Umbilical cord (tissue), 2 donors: ENCODE results near the gene KCNIP3. TPM values are rescaled to one million over a fixed set of nuclear protein-coding genes. Genes with fewer than 3 reads are reported as not detected.
A peak's percentile ranks its signal among the peaks of the same experiment; 100 is the strongest.
"Not testable (repeated sequence)": the region's sequence is repeated elsewhere in the genome, so short reads cannot be mapped to it uniquely, and the experiment has no call there.

Experiments used
- DNase-seq: peaks from one replicate; pipeline ENCODE4 v3.0.0-alpha.2; 2015; ENCODE audit warnings: low spot score
- total RNA-seq: library from RNA; depleted of rRNA; stranded (reverse); fragments of >200 nt; gene quantifications from one replicate; pipeline ENCODE4 v1.2.3, GENCODE V29; 2014; ENCODE audit warnings: low replicate concordance; ENCODE audit not compliant: insufficient read depth

Gene KCNIP3
- total RNA-seq, 1 donor from 2014 or later = 12.5 TPM

DNA sequence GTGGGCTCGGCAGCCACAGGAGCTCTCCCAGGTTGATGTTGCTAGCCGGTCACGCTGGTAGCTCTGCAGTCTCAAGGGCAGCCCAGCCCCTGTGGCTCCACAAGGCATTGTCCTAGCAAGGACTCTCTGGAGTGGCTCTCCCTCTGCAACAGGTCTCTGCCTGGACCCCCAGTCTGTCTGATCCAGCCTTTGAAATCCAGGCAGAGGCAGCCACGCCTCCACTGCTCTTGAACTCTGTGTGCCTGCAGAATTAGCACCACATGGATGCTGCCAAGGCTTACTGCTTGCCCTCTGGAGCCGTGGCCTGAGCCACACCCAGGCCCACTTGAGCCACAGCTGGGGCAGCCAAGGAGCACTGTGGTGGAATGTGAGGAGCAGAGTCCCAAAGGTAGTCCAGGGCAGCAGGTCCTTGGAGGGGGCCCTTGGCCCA, 62.4 kb downstream of the KCNIP3 start:
- peak; percentile 21 for DNase-seq

DNA sequence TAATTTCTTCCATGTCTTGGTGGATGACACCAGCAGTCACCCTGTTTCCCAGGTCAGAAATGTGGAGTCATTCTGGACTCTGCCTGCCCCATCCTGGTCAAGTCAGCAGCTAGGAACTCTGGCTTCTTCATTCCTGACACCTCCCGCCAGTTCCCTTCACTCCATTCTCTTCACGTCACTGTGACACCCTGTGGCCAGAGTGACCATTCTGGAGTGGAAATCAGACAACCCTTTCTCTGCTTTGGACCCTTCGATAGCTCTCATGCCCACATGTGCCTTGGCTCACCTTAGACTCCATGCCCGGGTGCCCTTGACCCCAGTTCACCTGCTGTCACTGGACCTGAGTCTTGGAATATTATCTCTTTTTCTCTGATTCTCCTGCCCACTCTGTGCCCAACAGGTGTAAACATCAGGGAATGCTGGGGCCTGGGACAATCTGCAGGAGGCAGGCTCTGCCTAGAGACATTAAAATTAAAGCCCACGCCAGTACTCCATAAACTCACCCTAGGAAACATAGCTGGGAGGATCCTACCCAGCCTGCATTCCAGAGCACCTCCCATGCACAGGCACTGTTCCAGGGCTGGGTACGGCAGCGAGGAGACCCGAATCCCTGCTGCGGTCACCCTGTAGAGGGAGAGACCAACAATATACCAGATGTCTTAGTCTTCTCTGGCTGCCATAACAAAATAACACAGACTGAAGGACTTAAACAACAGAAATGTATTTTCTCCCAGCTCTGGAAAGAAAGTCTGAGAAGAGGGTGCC, 64.3 kb downstream of the KCNIP3 start:
- no peak for DNase-seq

DNA sequence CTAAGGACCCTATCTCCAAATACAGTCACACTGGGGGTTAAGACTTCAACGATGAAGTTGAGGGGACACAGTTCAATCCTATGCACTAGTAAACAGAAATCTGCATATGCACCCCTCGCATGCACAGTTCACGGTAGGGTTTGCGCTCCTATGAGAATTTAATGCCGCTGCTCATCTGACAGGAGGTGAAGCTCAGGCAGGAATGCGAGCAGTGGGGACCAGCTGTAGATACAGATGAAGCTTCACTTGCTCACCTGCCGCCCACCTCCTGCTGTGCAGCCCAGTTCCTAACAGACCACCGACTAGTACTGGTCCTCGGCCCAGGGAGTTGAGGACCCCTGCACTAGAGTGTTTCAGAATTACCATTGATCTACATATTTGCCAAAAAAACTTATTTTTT, 65.3 kb downstream of the KCNIP3 start:
- DNase-seq = no peak

DNA sequence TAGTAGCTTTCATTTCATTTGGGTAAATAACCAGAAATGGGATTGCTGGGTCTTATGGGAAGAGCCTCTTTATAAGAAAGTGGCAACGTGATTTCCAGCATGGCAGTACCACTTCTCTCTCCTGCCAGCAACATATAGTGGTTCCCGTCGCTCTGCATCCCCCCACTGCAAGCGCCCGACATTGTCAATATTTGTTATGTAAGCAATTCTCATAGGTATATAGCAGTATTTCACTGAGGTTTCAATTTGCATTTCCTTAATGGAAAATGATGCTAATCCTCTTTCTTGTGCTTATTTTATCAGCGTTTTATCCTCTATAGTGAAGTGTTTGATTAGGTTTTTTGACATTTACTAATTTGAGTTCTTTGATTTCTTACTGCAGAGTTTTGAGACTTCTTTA, 69.4 kb downstream of the KCNIP3 start:
- DNase-seq = no peak

DNA sequence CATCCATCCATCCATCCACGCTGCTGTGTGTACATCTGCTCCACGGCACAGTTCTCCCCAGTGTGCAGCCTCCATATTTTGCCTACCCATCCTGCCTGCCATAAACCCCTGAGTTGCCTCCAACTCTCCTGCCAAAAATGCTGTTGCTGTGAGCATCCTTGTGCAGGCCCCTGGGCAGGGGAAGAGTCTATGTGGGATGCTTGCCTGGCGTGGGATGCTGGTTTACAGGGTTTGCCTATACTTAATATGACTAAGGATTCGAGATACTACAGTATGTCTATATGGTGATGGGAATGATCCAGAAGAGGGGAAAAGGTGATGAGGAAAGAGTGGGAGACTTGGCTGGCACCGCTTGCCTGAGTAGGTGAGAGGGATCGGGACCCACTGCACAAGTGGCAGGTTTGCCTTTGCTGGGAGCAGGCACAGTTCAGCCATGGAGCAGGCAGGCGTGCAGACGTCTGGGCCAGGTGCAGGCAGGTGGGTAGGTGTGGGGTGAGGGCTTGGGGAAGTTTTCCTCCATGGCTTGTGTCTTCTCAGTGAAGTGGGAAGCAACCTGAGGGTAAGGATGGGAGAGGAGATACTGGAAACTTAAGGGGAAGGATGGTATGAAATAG, 75.2 kb downstream of the KCNIP3 start:
- no peak for DNase-seq

DNA sequence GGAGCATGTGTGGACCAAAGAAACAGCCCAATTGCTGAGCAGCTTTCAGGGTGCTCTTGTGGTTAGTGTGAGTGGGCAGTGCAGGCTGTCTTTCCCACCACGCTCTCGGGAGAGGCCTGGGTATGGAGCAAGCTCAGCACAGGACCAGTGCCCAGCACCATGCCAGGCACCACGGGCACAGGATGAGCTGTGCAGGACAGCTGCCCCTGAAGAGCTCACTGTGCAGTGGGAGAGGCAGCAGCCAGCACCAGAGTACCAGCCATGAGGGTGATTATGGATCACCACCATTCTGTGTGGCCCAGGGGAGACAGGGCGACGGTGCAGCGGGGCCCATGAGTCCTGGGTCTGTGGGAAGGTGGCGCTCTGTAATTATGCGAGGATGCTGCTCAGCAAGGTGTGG, 75.7 kb downstream of the KCNIP3 start:
- no peak for DNase-seq

DNA sequence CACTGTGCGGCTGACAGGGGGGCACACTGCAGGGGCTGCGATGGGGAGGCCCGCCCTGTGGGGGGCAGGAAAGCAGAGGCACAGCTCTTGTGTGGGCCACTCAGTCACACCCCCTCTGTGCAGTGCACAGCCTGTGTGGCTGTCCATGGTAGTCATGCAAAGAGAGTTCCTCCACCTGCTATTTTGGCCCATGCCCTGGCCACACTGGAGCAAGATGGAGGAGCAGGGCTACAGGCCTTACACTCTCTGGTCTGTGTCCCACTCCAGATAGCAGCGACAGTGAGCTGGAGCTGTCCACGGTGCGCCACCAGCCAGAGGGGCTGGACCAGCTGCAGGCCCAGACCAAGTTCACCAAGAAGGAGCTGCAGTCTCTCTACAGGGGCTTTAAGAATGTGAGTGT, 76.9 kb downstream of the KCNIP3 start:
- DNase-seq = no peak

DNA sequence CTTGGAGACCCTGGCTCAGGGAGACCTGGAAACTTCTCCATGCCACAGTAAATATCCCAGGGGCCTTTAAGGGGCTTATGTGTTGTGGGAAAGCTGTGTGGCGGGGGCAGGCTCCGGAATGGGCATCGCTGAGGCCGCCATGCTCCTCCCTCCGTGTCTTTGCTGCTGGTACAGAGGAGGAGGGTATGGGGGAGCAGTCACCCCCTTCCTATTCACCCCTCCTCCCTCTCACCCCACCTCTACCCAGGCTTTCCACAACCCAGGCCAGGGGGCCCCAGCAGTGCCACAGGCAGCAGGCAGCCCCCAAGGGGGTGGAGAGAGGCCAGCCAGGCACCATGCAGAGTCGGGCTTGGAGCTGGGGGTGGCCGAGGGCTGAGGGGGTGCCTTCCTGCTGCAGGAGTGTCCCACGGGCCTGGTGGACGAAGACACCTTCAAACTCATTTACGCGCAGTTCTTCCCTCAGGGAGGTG, 77.3 kb downstream of the KCNIP3 start:
- DNase-seq = no peak

DNA sequence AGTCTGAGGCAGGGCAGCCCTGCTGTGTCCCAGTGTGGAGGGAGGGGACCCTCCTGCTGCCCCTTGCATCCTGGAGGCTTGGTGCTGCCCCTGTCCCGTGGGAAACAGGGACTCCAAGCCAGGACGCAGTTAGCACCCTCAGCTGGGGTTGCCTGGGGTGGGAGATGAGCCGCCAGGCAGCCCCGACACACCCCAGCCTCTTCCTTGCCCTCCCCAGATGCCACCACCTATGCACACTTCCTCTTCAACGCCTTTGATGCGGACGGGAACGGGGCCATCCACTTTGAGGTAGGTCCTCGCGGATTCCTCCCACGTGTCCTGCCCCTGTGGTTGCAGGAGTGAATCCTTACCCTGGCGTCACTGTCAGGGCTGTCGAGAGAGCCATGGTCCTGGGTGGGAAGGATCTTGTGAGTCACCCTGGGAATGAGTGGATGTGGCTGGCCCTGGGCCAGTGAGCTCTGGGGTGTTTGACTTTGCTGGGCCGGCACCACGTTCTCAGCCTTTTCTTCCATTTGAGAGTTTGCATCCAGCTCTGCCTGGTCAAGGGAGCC, 77.8 kb downstream of the KCNIP3 start:
- DNase-seq = peak; percentile 11

DNA sequence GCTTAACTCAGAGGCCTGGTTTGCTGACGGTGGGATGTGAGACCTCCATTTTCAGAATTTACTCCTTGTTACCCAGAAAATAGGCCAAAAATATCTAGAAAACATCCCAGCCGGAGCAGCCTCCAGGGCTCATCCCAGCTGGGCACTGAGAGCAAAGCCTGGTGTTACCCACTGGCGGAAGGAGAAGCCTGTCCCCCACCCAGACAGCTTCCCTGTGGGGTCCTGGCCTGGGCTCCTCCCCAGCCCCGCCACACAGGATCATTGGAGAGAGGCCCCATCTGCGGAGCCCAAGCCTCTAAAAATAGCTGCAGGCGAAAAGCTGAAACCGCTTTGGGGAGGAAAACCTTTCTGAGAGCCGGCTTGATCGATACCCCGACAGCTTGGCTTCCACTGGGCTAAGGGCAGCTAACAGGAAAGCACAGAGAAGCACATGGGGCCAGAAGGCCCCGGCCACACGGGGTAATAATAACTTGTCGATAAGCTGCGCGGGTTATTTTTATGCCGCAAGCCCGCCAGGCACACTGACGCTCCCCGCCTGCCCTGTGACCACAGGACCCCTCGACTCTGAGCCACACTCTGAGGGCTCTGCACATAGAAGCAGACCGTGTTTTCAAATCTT, 78.5 kb downstream of the KCNIP3 start:
- DNase-seq = no peak

DNA sequence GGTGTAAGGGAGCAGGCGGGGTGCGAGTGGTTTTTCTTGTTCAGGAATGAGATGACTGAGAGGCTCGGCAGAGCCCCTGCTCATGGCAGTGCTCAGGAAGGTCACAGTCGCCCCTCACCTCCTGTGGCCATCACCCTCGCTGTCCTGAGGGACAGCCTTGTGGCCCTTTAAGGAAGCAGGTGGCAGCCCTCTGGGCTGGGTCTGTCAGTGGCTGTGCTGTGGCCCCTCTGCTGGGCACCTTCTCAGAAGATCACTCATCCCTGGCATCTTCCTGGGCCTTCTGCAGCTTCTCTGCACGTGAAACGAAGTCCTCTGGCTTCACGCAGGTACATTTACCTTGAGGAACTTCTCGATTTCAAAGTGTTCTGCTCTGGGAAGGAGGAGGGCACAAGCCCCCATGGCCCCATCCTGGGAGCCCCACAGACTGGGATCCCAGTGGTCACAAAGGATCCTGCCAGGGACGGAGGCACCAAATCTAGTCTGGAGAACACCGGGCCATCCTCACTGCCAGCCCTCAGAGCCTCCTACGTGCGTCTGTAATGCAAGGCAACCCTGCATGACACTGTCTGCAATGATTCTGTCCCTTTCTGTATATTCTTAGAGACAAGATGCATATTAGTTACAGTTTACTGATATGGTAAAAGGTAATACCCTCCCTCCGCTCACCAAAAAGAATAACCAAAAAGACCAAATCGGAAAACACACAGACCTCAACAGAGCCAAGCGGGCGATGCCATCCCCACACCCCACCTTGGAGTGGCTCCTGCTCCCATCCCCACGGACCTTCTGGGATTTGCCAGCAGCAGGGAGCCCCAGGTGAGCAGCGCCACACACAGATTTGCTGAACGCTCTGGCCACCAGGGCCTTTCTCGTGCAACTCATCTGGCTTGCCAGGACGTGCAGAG, 79.4 kb downstream of the KCNIP3 start:
- DNase-seq = no peak

DNA sequence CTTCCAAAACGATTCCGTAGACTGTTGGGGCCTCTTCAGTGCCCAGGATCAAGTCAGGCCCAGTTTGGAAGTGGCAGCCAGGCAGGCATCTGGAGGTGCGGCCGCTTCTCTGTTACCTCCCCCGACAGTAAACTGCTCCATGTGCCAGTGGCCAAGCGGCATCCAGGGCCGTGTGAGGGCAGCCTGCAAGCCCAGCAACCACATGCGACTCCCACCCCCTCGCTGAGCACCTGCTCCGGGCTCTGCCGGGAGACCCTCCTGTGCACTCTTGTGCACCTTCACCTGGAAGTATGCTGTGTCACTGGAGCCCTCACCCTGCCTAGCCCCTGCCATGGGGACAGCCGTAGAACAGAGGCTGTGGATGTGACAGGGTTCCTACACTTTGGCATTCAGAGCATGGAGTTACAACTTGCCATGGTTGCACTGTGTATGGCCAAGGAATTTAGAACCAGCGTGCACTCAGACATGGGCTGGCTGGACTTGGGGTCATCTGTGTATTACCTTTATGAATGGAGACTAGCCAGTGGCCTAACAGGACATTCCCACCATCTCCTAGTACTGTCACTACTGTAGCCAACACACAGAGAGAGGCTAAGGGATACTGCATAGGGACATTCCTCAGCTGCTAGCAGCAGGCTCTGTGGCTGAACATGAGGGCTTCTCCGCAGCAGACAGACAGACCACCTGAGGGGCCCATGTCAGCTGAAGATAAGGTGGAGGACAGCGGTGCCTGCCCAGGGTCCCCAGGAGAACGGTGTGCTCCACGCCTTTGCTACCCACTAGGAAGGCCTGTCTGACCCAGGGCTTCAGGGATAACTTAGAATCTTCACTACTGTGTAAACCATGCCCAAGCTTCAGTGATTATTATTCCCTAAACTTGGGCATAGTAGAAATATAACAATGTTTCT, 80.3 kb downstream of the KCNIP3 start:
- no peak for DNase-seq

DNA sequence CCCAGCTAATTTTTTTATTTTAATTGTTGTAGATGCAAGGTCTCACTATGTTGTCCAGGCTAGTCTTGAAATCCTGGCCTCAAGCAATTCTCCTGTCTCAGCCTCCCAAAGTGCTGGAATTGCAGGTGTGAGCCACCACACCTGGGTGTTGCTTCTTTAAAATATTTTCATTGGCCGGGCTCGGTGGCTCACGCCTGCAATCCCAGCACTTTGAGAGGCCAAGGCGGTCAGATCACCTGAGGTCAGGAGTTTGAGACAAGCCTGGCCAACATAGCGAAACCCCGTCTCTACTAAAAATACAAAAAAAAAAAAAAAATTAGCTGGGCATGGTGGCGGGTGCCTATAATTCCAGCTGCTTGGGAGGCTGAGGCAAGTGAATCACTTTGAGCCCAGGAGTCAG, 81.1 kb downstream of the KCNIP3 start:
- not testable (repeated sequence) for DNase-seq

DNA sequence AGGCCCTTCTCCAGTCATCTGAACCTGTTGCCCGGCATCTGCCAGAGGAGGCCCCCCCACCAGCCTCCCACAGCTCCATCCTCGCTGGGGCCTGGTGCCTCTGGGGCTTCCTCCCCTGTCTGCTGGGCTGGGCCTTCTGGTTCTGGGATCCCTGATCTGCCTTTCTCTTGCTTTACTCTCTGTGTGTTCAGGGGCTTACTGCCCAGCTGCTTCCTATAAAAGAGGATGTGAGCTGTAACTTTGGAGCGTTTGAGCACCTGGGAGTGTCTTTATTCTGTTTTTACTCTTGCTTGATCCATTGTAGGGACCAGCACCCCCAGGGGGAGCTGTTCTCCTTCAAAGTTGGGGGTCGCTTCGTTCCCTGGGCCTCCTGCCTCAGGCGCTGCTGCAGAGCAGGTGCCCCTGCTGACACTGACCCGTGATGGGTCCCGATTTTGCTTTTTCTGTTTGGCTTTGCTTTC, 82.3 kb downstream of the KCNIP3 start:
- no peak for DNase-seq

DNA sequence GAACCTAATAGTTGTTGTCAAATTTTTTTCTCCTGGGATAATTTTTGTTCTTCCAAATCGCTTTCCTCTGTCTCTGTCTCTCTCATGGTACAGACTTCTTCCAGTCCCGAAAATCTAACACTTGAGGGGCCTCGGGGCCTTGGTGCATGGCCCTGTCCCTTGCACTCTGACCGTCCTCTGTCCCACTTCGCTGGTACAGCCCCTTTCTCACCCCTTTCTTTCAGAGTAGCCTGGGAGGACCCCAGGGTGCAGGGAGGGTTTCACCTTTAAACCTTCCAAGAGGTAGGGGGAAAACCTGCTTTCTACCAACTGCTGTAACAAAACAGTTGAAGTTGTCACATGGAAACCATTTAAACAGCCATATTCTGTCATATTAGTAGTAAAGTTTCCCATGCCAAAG, 83.1 kb downstream of the KCNIP3 start:
- DNase-seq = no peak

DNA sequence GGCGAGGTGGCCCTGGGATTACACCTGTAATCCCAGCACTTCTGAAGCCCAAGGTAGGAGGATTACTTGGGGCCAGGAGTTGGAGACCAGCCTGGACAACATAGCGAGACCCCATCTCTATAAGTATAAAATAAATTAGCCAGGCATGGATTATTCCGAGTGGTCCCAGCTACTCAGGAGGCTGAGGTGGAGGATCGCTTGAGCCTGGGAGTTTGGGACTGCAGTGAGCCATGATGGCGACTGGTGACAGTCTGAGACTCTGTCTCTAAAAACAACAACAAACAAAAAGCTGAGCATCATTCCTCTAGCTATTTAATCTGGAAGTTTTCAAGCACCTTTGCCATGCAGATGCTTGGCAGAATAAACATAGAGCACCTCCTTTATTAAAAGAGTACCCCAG, 83.6 kb downstream of the KCNIP3 start:
- no peak for DNase-seq

DNA sequence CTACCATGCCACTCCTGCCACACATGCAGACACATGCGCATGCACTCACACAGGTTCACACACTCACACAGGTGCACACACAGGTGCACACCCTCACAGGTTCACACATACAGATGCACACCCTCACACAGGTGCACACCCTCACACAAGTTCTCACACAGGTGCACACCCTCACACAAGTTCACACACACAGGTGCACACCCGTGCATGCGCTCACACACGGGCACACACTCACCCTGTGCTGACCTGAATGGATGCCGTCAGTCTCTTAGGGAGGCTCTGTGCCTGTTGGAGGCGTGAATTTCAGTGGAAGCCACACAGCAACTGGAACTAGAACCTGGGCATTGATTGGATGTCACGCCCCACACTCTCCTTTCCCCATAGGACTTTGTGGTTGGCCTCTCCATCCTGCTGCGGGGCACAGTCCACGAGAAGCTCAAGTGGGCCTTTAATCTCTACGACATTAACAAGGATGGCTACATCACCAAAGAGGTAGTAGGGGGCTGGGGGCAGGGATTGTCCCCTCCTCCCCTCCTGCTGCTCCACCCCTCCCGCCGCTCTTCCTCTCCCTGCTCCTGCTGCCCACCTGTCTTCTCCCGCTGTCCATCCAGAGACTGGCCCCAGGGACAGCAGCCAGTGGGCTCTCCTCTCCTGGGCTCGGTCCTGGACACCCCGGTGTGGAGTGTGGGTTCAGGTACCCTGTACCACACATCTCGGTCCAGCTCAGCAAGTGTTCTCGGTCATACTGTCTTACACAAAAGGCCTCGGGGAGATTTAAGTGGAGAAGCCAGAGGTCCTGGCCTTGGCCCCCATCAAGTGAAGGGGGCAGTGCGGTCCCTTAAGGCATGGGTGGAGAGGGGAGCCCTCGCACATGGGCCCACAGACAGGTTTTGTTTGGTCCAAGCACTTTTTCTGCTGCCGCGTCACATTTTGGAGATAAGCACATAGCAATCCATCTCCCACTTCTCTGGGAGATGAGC, 84.4 kb downstream of the KCNIP3 start:
- DNase-seq = no peak

DNA sequence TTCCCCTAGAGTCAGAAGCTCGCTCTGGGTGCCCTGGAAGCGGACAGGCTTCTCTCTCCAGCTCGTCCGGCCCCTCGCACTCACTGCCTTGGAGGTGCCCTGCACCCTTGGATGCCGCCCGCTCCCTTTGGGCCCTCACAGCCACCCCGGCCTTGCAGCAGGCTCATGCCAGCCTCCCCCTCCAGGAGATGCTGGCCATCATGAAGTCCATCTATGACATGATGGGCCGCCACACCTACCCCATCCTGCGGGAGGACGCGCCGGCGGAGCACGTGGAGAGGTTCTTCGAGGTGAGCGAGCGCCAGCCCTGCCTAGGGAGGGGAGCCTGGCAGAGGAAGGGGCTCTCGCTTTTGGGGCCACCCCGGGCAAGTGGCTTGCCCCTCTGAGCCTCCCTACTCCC, 85.0 kb downstream of the KCNIP3 start:
- DNase-seq = no peak
